ENCODE measurements around the gene TTYH1.

DNA sequence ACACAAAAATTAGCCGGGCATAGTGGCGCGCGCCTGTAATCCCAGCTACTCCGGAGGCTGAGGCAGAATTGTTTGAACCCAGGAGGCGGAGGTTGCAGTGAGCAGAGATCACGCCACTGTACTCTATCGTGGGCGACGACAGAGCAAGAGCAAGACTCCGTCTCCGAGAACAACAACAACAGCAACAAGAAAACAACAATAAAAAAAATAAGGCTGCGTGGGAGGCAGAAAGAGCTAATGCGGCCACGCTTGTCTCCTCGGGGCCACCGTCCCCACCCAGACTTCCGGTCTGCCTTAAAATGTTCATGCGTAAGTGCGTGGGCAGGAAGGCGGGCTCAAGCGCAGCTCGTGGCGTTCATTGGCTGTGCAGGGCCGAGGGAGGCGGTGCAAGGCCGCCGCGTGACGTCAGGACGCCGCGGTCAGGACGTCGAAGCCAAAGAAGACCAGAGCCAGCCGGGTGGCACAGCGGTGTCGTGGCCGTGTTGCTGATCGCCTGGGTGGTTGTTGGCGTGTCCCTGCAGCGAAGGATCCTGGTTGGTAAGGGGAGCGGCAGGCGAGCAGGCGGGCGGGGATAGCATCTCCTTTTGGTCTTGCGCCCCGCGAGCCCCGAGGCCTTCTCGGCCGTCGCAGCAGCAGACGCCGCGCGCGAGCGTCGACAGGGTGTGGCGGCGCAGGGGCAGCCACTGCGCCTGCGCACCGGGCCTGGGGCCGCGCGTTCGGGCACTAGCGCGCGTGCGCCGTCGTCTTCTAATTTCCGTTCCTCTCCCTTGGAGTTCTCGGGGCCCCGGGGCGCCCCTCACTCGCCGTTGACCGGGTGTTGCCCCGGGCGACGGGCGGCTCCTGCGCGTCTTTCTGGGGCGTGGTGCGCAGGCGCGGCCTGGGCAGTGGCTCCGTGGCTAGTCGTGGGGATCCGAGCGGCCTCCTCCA lies 33.8 kb downstream of the TTYH1 start, which contains the start of gene LENG8:
- no peak for TF ChIP-seq EP300 (IDR thresholded peaks at IDR 0.05; ENCODE audit: borderline replicate concordance in 1 of 2, low read depth in 1 of 2, low read length in 1 of 2)
- no peak for TF ChIP-seq RAD21 (IDR thresholded peaks at IDR 0.05; ENCODE audit: low read length)
- no peak for TF ChIP-seq RXRA (IDR thresholded peaks at IDR 0.05; ENCODE audit: borderline replicate concordance, low read depth)
- TF ChIP-seq USF1 (IDR thresholded peaks at IDR 0.05; ENCODE audit: borderline replicate concordance, low read depth) = peak; percentile 18; the same call in 1 of the 2 replicates
- TF ChIP-seq SMC3 (IDR thresholded peaks at IDR 0.05; ENCODE audit: low read depth, low read length) = no peak
- TF ChIP-seq, protein P1, sequence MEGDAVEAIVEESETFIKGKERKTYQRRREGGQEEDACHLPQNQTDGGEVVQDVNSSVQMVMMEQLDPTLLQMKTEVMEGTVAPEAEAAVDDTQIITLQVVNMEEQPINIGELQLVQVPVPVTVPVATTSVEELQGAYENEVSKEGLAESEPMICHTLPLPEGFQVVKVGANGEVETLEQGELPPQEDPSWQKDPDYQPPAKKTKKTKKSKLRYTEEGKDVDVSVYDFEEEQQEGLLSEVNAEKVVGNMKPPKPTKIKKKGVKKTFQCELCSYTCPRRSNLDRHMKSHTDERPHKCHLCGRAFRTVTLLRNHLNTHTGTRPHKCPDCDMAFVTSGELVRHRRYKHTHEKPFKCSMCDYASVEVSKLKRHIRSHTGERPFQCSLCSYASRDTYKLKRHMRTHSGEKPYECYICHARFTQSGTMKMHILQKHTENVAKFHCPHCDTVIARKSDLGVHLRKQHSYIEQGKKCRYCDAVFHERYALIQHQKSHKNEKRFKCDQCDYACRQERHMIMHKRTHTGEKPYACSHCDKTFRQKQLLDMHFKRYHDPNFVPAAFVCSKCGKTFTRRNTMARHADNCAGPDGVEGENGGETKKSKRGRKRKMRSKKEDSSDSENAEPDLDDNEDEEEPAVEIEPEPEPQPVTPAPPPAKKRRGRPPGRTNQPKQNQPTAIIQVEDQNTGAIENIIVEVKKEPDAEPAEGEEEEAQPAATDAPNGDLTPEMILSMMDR (IDR thresholded peaks at IDR 0.05) = no peak
- TF ChIP-seq MXI1 (IDR thresholded peaks at IDR 0.05; ENCODE audit: low read depth, low read length) = peak; percentile 52
- TF ChIP-seq NRF1 (IDR thresholded peaks at IDR 0.05; ENCODE audit: low read depth, low read length) = peak; percentile 92

Data from SK-N-SH (cell line).